Activated naive CD8-positive, alpha-beta T cell treated with anti-CD3 and anti-CD28 coated beads for 36 hours (primary cell): Measurements from ENCODE around the gene PPP1R3D. TPM values are rescaled to one million over a fixed set of nuclear protein-coding genes. Genes with fewer than 3 reads are reported as not detected.
A peak's percentile ranks its signal among the peaks of the same experiment; 100 is the strongest.

ENCODE experiments used
- DNase-seq: peaks from one replicate; pipeline ENCODE4 v3.0.0; 2021
- H3K27ac Mint-ChIP-seq: one replicate; pipeline ENCODE4 v1.8.0; 2022; ENCODE audit warnings: mild to moderate bottlenecking, moderate library complexity, mixed read lengths
- H3K27me3 Mint-ChIP-seq: one replicate; pipeline ENCODE4 v1.8.0; 2022; ENCODE audit warnings: mild to moderate bottlenecking, mixed read lengths
- H3K36me3 Mint-ChIP-seq: one replicate; pipeline ENCODE4 v1.8.0; 2021; ENCODE audit warnings: mild to moderate bottlenecking, mixed read lengths
- H3K4me1 Mint-ChIP-seq: one replicate; pipeline ENCODE4 v1.8.0; 2021; ENCODE audit warnings: mixed read lengths
- H3K4me3 Mint-ChIP-seq: one replicate; pipeline ENCODE4 v1.8.0; 2022; ENCODE audit warnings: mild to moderate bottlenecking, moderate library complexity, mixed read lengths
- H3K9me3 Mint-ChIP-seq: one replicate; pipeline ENCODE4 v1.8.0; 2022; ENCODE audit warnings: mixed read lengths
- total RNA-seq, 2 experiments: library from RNA; stranded (reverse); gene quantifications; one replicate each; pipeline ENCODE4 v1.2.3, GENCODE V29; 2021

Gene PPP1R3D
- total RNA-seq, 2 experiments from 2014 or later = 4.0 to 4.2 TPM

- peaks cover 14% of the 10 kb centered on the region for H3K36me3 Mint-ChIP-seq
- peaks cover 1% of the 10 kb centered on the region for H3K9me3 Mint-ChIP-seq
- no peaks in the 10 kb centered on the region for H3K27me3 Mint-ChIP-seq
- H3K4me1 Mint-ChIP-seq = peaks cover 39% of the 10 kb centered on the region
- peak overlapping the region; percentile 75 for H3K4me3 Mint-ChIP-seq
- peak overlapping the region; percentile 68 for H3K27ac Mint-ChIP-seq
- DNase-seq = no peak
Observed at GRCh38 chr20:59938696-59939051, 1.4 kb downstream of the PPP1R3D start.

GRCh38 chr20:59938221-59938620 is 1.9 kb downstream of the PPP1R3D start:
- Mint-ChIP-seq H3K4me3 (peak overlapping the region; percentile 75), H3K27me3 (no peaks in the 10 kb centered on the region), H3K27ac (peak overlapping the region; percentile 38), H3K9me3 (peaks cover 1% of the 10 kb centered on the region), H3K4me1 (peaks cover 39% of the 10 kb centered on the region), H3K36me3 (peaks cover 14% of the 10 kb centered on the region)
- no peak for DNase-seq

- H3K27ac Mint-ChIP-seq = no peak overlapping the region
- no peak for DNase-seq
- H3K36me3 Mint-ChIP-seq = peaks cover 14% of the 10 kb centered on the region
- H3K4me1 Mint-ChIP-seq = peaks cover 37% of the 10 kb centered on the region
- H3K4me3 Mint-ChIP-seq = no peak overlapping the region
- H3K27me3 Mint-ChIP-seq = no peaks in the 10 kb centered on the region
- peaks cover 1% of the 10 kb centered on the region for H3K9me3 Mint-ChIP-seq
Observed at GRCh38 chr20:59937150-59937549, 3.0 kb downstream of the PPP1R3D start.

GRCh38 chr20:59936409-59936808 is 3.7 kb downstream of the PPP1R3D start:
- no peak overlapping the region for H3K27ac Mint-ChIP-seq
- no peak for DNase-seq
- H3K4me1 Mint-ChIP-seq = peaks cover 37% of the 10 kb centered on the region
- peaks cover 1% of the 10 kb centered on the region for H3K9me3 Mint-ChIP-seq
- no peaks in the 10 kb centered on the region for H3K27me3 Mint-ChIP-seq
- H3K4me3 Mint-ChIP-seq = no peak overlapping the region
- H3K36me3 Mint-ChIP-seq = peaks cover 14% of the 10 kb centered on the region

GRCh38 chr20:59935457-59936185 is 4.5 kb downstream of the PPP1R3D start:
- Mint-ChIP-seq H3K27ac (no peak overlapping the region), H3K9me3 (peaks cover 1% of the 10 kb centered on the region), H3K36me3 (peaks cover 10% of the 10 kb centered on the region), H3K27me3 (no peaks in the 10 kb centered on the region), H3K4me1 (peaks cover 32% of the 10 kb centered on the region), H3K4me3 (no peak overlapping the region)
- no peak for DNase-seq

- H3K27me3 Mint-ChIP-seq = no peaks in the 10 kb centered on the region
- peak overlapping the region; percentile 73 for H3K4me3 Mint-ChIP-seq
- peak; percentile 85 for DNase-seq
- peaks cover 1% of the 10 kb centered on the region for H3K9me3 Mint-ChIP-seq
- peaks cover 10% of the 10 kb centered on the region for H3K36me3 Mint-ChIP-seq
- H3K4me1 Mint-ChIP-seq = peaks cover 36% of the 10 kb centered on the region
- peak overlapping the region; percentile 75 for H3K27ac Mint-ChIP-seq
Observed at GRCh38 chr20:59933849-59934585, 6.1 kb downstream of the PPP1R3D start.

- Mint-ChIP-seq H3K9me3 (no peaks in the 10 kb centered on the region), H3K4me1 (peaks cover 34% of the 10 kb centered on the region), H3K27ac (peak within 1 kb of the TSS; percentile 75), H3K27me3 (no peaks in the 10 kb centered on the region), H3K36me3 (peaks cover 5% of the 10 kb centered on the region), H3K4me3 (peak within 1 kb of the TSS; percentile 73)
- DNase-seq = peak; percentile 69
Observed at GRCh38 chr20:59933296-59933848, 6.7 kb downstream of the PPP1R3D start, which contains the start of gene SYCP2. Gene SYCP2, minus strand, starts transcription at chr20:59933637. Its CDS starts 11,224 bp downstream, at chr20:59922413.

GRCh38 chr20:59932616-59933295 is 7.3 kb downstream of the PPP1R3D start:
- Mint-ChIP-seq H3K4me1 (peaks cover 28% of the 10 kb centered on the region), H3K27ac (no peak overlapping the region), H3K4me3 (peak overlapping the region; percentile 29), H3K9me3 (no peaks in the 10 kb centered on the region), H3K27me3 (no peaks in the 10 kb centered on the region), H3K36me3 (peaks cover 1% of the 10 kb centered on the region)
- no peak for DNase-seq

- no peaks in the 10 kb centered on the region for H3K27me3 Mint-ChIP-seq
- DNase-seq = no peak
- peak overlapping the region; percentile 51 for H3K4me3 Mint-ChIP-seq
- H3K36me3 Mint-ChIP-seq = peaks cover 1% of the 10 kb centered on the region
- peaks cover 23% of the 10 kb centered on the region for H3K4me1 Mint-ChIP-seq
- peak overlapping the region; percentile 83 for H3K27ac Mint-ChIP-seq
- no peaks in the 10 kb centered on the region for H3K9me3 Mint-ChIP-seq
Observed at GRCh38 chr20:59931511-59932312, 8.4 kb downstream of the PPP1R3D start.

- H3K27ac Mint-ChIP-seq = no peak overlapping the region
- no peaks in the 10 kb centered on the region for H3K9me3 Mint-ChIP-seq
- no peak overlapping the region for H3K4me3 Mint-ChIP-seq
- no peak for DNase-seq
- no peaks in the 10 kb centered on the region for H3K36me3 Mint-ChIP-seq
- H3K27me3 Mint-ChIP-seq = peaks cover under 1% of the 10 kb centered on the region
- peaks cover 9% of the 10 kb centered on the region for H3K4me1 Mint-ChIP-seq
Observed at GRCh38 chr20:59925899-59926298, 14.2 kb downstream of the PPP1R3D start.

- peaks cover 9% of the 10 kb centered on the region for H3K4me1 Mint-ChIP-seq
- no peaks in the 10 kb centered on the region for H3K36me3 Mint-ChIP-seq
- no peak for DNase-seq
- H3K9me3 Mint-ChIP-seq = no peaks in the 10 kb centered on the region
- no peak overlapping the region for H3K4me3 Mint-ChIP-seq
- H3K27me3 Mint-ChIP-seq = peaks cover 6% of the 10 kb centered on the region
- no peak overlapping the region for H3K27ac Mint-ChIP-seq
Observed at GRCh38 chr20:59925359-59925758, 14.7 kb downstream of the PPP1R3D start.

- Mint-ChIP-seq H3K9me3 (no peaks in the 10 kb centered on the region), H3K27ac (no peak overlapping the region), H3K27me3 (peaks cover 8% of the 10 kb centered on the region), H3K4me3 (no peak overlapping the region), H3K4me1 (peaks cover 1% of the 10 kb centered on the region), H3K36me3 (no peaks in the 10 kb centered on the region)
- no peak for DNase-seq
Observed at GRCh38 chr20:59923514-59923913, 16.6 kb downstream of the PPP1R3D start.

GRCh38 chr20:59920944-59921343 is 19.2 kb downstream of the PPP1R3D start:
- Mint-ChIP-seq H3K27ac (no peak overlapping the region), H3K4me1 (peaks cover 1% of the 10 kb centered on the region), H3K36me3 (no peaks in the 10 kb centered on the region), H3K4me3 (no peak overlapping the region), H3K9me3 (no peaks in the 10 kb centered on the region), H3K27me3 (peaks cover 8% of the 10 kb centered on the region)
- no peak for DNase-seq

- DNase-seq = no peak
- H3K27ac Mint-ChIP-seq = no peak overlapping the region
- H3K27me3 Mint-ChIP-seq = peaks cover 3% of the 10 kb centered on the region
- no peak overlapping the region for H3K4me3 Mint-ChIP-seq
- H3K36me3 Mint-ChIP-seq = no peaks in the 10 kb centered on the region
- no peaks in the 10 kb centered on the region for H3K4me1 Mint-ChIP-seq
- H3K9me3 Mint-ChIP-seq = no peaks in the 10 kb centered on the region
Observed at GRCh38 chr20:59912609-59913008, 27.5 kb downstream of the PPP1R3D start.
